A549 treated with AZD9567 at 1 μM for 4 hours (cell line): Measurements from ENCODE around the gene DPEP2. TPM values are rescaled to one million over a fixed set of nuclear protein-coding genes. Genes with fewer than 3 reads are reported as not detected.

ENCODE experiments used
- total RNA-seq: library from RNA; stranded (reverse); fragments of 200-300 nt; extraction: Qiagen RNA extraction; gene quantifications from 5 replicates; pipeline ENCODE4 v1.2.3, GENCODE V29; 2022; ENCODE audit not compliant: insufficient read depth

DPEP2 gene, protein sequence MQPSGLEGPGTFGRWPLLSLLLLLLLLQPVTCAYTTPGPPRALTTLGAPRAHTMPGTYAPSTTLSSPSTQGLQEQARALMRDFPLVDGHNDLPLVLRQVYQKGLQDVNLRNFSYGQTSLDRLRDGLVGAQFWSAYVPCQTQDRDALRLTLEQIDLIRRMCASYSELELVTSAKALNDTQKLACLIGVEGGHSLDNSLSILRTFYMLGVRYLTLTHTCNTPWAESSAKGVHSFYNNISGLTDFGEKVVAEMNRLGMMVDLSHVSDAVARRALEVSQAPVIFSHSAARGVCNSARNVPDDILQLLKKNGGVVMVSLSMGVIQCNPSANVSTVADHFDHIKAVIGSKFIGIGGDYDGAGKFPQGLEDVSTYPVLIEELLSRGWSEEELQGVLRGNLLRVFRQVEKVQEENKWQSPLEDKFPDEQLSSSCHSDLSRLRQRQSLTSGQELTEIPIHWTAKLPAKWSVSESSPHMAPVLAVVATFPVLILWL
- not detected in 5 replicates for total RNA-seq

DNA sequence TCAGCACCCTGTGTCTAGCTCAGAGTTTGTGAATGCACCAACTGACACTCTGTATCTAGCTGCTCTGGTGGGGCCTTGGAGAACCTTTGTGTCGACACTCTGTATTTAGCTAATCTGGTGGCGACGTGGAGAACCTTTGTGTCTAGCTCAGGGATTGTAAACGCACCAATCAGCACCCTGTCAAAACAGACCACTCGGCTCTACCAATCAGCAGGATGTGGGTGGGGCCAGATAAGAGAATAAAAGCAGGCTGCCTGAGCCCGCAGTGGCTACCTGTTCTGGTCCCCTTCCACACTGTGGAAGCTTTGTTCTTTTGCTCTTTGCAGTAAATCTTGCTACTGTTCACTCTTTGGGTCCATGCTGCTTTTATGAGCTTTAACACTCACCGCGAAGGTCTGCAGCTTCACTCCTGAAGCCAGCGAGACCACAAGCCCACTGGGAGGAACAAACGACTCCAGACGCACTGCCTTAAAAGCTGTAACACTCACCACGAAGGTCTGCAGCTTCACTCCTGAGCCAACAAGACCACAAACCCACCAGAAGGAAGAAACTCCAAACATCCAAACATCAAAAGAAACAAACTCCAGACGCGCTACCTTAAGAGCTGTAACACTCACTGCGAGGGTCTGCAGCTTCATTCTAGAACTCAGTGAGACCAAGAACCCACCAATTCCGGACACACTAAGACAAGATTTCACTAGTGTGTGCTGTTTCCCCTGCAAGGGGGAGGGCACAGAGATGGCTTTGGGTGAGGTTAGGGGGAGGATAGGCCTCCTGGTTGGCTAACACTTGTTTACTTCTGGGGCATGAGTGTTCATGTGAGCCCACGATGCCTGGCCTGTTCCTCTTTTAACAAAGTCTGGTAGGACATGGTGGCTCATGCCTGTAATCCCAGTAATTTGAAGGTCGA lies at the start of gene DPEP2:
TSS of gene DPEP2 (minus strand) at position 706 of the 910 bp plus-strand sequence. CDS start 6,272 bp downstream, outside the sequence.

DNA sequence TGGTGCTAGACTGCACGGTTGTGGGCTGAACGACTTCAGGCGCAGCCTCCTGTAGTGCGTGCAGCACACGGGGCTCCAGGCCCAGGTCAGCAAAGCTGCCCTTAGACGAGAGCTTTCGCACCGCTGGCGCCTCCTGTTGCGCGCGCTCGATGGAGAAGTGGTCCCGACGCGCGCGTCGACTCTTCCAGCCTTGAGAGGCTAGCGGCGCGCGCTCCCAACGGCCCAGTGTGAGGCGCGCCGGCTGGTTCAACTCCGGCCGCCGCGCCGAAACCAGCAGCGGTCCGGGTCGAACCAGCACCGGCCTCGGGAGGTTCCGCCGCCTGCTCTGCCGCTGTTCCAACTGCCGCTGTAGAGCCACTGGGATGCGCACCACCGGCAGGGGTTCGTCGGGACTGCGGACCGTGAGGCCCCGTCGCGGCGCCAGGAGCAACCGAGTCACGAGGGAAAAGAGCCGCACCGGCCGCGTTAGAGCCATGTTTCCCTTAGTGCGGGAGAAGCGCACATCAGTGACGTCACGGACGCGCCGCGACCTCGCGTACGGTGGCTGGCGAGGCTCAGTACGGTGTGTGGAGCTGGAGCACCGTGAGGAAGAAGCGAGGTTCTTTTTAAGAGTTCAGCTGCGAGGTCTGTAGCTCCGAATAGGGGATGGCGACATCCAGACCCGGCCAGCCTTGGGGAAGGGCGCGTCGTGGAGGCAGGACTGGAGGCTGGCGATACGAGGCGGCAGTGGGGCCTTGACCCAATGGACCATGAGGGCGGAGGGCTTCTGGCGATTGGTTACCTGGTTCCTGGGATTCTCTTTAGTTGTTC lies 23.6 kb upstream of the DPEP2 start, which contains the start of the genes DDX28 and DUS2:
TSS of gene DDX28 (minus strand) at position 505 of the 810 bp plus-strand sequence. CDS start at position 475, 30 bp downstream.
TSS of gene DUS2 (plus strand) at position 557 of the 810 bp plus-strand sequence. CDS start 14,740 bp downstream, outside the sequence.

DNA sequence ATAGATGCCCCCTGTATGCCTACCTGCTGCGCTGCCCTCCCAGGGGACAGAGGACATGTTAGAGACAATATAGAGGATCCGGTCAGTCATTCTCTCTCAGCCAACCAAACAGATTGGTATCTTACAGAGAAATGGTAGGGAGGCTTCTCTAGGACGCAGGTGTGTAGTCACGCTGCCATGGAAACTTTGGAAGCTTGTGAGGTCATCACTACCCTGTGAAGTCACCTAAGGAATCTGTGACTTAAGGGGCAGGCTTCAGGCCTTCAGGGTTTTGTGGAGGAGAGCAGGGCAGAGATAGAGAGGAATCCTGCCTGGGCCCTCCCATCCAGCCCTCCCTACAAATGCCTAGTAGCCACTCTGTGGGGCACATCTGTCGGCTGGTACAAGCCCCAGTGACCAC lies 16.4 kb upstream of the DPEP2 start, which contains the start of gene DPEP2NB:
TSS of gene DPEP2NB (minus strand) at position 231 of the 400 bp plus-strand sequence. CDS start at position 90, 141 bp downstream.

DNA sequence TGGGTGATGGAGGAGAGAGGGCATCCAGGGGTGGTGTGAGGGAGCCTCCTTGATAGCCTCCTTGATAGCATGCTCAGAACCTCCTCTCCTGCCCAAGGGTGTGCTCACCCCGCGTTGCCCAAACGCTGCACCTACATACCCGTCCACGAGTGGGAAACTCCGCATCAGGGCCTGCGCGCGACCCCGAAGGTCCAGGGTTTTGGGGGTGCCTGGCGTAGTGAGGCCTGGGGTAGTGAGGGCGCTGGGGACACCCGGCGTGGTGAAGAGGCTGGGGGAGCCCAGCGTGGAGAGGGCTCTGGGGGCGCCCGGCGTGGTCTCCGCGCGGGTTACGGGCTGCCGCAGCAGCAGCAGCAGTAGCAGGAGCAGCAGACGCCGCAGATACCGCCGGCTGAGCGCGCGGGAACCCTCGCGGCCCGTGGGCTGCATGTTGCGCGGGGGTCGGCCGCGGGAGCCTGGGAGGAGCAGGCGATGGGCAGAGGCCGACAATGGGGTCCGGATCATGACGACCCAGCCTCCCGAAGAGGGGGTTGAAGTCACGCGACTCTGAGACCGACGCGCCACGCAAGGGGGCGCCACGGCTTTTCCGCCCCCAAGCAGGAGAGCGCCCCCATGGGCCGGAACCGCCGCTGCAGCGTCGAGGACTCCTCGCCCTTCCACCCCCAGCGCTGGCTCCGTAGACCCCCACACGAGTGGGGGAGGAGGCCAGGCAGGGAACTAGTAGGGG lies 19.2 kb downstream of the DPEP2 start, which contains the start of gene DPEP3:
TSS of gene DPEP3 (minus strand) at position 545 of the 724 bp plus-strand sequence. CDS start at position 426, 119 bp downstream.

DNA sequence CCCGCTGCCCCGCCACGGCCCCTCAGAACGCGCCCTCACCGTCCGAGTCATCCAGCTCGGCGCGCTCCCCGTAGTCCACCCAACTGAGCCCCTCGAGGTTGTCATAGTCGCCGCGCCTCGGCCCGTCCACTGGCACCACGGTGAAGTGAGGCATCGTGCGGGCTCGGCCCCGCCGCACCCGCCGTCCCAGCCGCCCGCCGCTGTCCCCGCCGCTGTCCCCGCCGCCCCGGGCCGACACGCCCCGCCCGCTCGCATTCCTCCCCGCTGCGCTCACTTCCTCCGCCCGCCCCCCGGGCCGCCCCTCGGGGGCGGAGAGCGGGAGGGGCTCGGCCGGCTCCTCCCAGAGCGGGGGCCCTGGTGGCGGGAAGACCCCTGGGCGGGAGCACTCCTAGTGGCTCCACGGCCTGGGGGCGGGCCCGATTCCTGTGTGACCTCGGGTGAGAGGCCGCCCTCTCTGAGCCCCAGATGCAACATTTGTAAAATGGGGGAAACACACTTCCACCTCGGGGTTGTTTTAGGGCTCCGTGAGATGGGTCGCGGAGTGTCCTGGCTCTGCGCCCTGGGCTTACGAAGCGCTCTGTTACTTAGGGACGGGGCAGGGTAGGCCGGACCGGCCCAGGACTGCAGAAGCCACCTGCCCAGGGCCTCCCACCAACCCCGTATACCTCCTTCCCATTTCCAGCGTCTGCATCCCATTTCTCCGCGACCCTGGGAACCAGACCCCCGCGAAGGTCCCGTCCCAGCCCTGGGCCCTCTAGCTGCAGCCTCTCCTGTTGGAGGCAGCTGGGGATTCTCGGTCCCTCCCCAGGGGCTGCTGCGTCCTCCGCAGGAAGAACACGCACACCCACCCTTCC lies 30.7 kb downstream of the DPEP2 start, which contains the start of gene SLC12A4:
TSS of gene SLC12A4 (minus strand) at position 238 of the 854 bp plus-strand sequence. CDS start at position 154, 84 bp downstream.

DNA sequence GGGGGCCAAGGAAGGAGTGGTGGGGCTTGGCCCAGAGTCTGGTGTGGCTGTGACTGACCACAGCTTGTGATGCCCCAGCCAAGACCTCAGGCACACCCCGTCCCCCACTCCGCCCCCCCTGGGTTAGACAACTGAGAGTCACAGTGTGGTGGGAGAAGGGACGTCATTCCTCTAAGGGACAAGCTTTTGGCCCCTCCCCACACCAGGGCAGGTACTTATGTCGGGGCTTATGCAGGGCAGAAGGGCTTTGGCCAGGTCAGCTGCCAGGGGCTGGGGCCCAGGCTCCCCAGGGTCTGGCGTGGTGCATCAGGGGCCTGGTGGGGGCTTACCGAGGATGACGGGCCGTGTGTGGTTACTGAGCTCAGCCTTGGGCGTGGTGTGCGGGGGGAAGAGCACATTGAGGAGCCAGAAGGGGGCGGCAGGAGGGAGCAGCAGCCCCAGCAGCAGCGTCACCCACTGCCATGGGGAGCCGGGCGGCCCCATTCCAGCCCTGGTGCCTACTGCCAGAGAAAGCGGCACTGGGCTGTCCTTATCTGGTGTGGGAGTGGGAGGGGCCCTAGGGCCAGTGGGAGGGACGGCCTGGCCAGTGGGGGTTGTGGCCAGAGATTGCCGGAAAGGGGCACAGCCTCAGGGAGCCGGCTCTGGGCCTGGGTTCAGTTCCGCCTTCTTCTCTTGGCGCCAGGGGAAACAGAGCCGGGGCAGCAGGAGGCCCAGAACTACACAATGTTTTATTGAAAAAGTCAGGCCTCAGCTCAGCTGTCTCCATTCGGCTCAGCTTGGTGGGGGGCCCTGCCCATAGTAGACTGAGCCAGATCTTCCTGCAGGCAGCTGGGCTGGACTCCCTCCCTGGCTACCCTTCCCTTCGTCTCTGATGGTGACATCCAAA lies 55.4 kb downstream of the DPEP2 start, which contains the start of gene LCAT:
TSS of gene LCAT (minus strand) at position 502 of the 886 bp plus-strand sequence. CDS start at position 483, 19 bp downstream.

Other genes starting within 250 kb of the DPEP2 start
- 9.5 to 10.9 TPM (median 10.2 TPM) in 5 replicates for gene RANBP10, start 192.9 kb downstream of the DPEP2 start, total RNA-seq
- gene TSNAXIP1, start 192.6 kb downstream of the DPEP2 start, total RNA-seq, result 0.33 to 0.85 TPM (median 0.43 TPM) in 4 of 5 replicates, not detected in the other
- gene THAP11, start 157.2 kb downstream of the DPEP2 start, total RNA-seq, result 23.4 to 41.0 TPM (median 38.1 TPM) in 5 replicates
- 234 to 376 TPM (median 237 TPM) in 5 replicates for gene NUTF2, start 152.6 kb downstream of the DPEP2 start, total RNA-seq
- 27.5 to 32.3 TPM (median 31.8 TPM) in 5 replicates for gene CENPT, start 151.8 kb downstream of the DPEP2 start, total RNA-seq
- 38.5 to 68.1 TPM (median 65.8 TPM) in 5 replicates for gene EDC4, start 126.4 kb downstream of the DPEP2 start, total RNA-seq
- 0.29 to 0.37 TPM in 2 of 5 replicates, not detected in the others for gene NRN1L, start 114.6 kb downstream of the DPEP2 start, total RNA-seq
- 11.1 to 20.4 TPM (median 15.9 TPM) in 5 replicates for gene PSKH1, start 106.2 kb downstream of the DPEP2 start, total RNA-seq
- gene CTRL, start 67.6 kb downstream of the DPEP2 start, total RNA-seq, result 1.3 to 3.3 TPM (median 1.8 TPM) in 5 replicates
- gene PSMB10, start 62.6 kb downstream of the DPEP2 start, total RNA-seq, result 33.9 to 55.6 TPM (median 53.0 TPM) in 5 replicates
- gene LCAT, start 55.4 kb downstream of the DPEP2 start, total RNA-seq, result 3.2 to 14.0 TPM (median 12.7 TPM) in 5 replicates
- gene SLC12A4, start 30.8 kb downstream of the DPEP2 start, total RNA-seq, result 20.5 to 37.5 TPM (median 34.2 TPM) in 5 replicates
- gene DPEP3, start 19.0 kb downstream of the DPEP2 start, total RNA-seq, result not detected in 5 replicates
- gene DPEP2NB, start 16.4 kb upstream of the DPEP2 start, total RNA-seq, result not detected in 5 replicates
- gene DDX28, start 23.7 kb upstream of the DPEP2 start, total RNA-seq, result 17.5 to 22.0 TPM (median 21.0 TPM) in 5 replicates
- gene DUS2, start 23.8 kb upstream of the DPEP2 start, total RNA-seq, result 14.9 to 17.4 TPM (median 15.9 TPM) in 5 replicates
- 14.4 to 17.5 TPM (median 15.0 TPM) in 5 replicates for gene NFATC3, start 85.9 kb upstream of the DPEP2 start, total RNA-seq
- 0.03 to 5.9 TPM (median 0.16 TPM) in 4 of 5 replicates, not detected in the other for gene ESRP2, start 236.6 kb upstream of the DPEP2 start, total RNA-seq
- gene PLA2G15, start 245.9 kb upstream of the DPEP2 start, total RNA-seq, result 16.1 to 20.8 TPM (median 17.1 TPM) in 5 replicates